Right atrium auricular region (tissue), 2 donors: ENCODE measurements around the gene MYO15B. TPM values are rescaled to one million over a fixed set of nuclear protein-coding genes. Genes with fewer than 3 reads are reported as not detected.

ENCODE experiments used
- DNase-seq: peaks from one replicate; pipeline ENCODE4 v3.0.0-alpha.2; 2019; ENCODE audit warnings: low spot score
- H3K27ac ChIP-seq, 2 donors: fragments of 200-600 bp; sonication (generic); 1 replicate in 1 of 2; 2 replicates in 1 of 2; pipeline ENCODE4 v1.5.1; 2016 to 2019
- H3K27me3 ChIP-seq, 2 donors: fragments of 200-600 bp; sonication (generic); one replicate each; pipeline versions ENCODE4 v1.5.1 to v1.6.0; 2017 to 2019
- H3K36me3 ChIP-seq: fragments of 200-600 bp; sonication (generic); one replicate; pipeline ENCODE4 v1.5.1; 2016
- H3K4me1 ChIP-seq, 2 donors: fragments of 200-600 bp; sonication (generic); one replicate each; pipeline versions ENCODE4 v1.5.1 to v1.6.0; 2017 to 2019
- H3K4me3 ChIP-seq, 2 donors: fragments of 200-600 bp; sonication (generic); 1 replicate in 1 of 2; 2 replicates in 1 of 2; pipeline ENCODE4 v1.5.1; 2017 to 2019; ENCODE audit warnings: mild to moderate bottlenecking in 1 of 2, moderate library complexity in 1 of 2
- H3K9me3 ChIP-seq, 2 donors: fragments of 200-600 bp; sonication (generic); one replicate each; pipeline ENCODE4 v1.5.1; 2019
- total RNA-seq, 2 donors: library from RNA; depleted of rRNA; stranded (reverse); fragments of >200 nt; gene quantifications; one replicate each; pipeline ENCODE4 v1.1.0, GENCODE V29; 2016
- TF ChIP-seq, protein P1 (sequence below), 2 donors: fragments of 200-600 bp; sonication (generic); IDR thresholded peaks; one replicate each; pipeline ENCODE4 v1.5.1; 2019; ENCODE audit warnings: antibody characterized with exemption in 2 of 2

Gene MYO15B
- total RNA-seq, 2 donors from 2014 or later, result 29.3 to 34.3 TPM

DNA sequence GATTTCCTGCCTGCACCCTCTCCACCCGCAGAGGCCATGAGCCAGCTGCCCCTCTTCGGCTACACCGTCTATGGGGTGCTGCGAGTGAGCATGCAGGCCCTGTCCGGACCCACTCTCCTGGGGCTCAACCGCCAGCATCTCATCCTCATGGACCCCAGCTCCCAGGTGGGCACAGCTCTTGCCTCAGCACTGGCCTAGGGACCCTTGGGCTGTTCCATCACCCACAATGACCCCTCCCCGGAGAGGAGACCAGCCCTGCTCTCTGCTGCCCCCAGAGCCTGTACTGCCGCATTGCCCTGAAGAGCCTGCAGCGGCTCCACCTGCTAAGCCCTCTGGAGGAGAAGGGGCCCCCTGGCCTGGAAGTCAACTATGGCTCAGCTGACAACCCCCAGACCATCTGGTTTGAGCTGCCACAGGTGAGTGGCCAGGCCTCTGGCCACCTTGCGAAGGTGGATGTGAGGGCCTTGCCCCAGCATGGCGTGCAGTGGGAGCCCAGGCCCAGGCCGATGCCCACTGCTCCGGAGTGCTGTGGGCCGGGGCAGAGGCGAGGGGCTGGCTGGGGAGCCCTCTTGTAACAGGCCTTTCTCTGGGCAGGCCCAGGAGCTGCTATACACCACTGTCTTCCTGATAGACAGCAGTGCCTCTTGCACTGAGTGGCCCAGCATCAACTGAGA lies 38.4 kb downstream of the MYO15B start:
- TF ChIP-seq, protein P1, sequence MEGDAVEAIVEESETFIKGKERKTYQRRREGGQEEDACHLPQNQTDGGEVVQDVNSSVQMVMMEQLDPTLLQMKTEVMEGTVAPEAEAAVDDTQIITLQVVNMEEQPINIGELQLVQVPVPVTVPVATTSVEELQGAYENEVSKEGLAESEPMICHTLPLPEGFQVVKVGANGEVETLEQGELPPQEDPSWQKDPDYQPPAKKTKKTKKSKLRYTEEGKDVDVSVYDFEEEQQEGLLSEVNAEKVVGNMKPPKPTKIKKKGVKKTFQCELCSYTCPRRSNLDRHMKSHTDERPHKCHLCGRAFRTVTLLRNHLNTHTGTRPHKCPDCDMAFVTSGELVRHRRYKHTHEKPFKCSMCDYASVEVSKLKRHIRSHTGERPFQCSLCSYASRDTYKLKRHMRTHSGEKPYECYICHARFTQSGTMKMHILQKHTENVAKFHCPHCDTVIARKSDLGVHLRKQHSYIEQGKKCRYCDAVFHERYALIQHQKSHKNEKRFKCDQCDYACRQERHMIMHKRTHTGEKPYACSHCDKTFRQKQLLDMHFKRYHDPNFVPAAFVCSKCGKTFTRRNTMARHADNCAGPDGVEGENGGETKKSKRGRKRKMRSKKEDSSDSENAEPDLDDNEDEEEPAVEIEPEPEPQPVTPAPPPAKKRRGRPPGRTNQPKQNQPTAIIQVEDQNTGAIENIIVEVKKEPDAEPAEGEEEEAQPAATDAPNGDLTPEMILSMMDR (IDR thresholded peaks at IDR 0.05), result peak; percentile 49 to 64
- H3K9me3 ChIP-seq, result no peaks in the 10 kb centered on the region
- H3K27me3 ChIP-seq, result no peaks in the 10 kb centered on the region
- DNase-seq, result no peak
- no peak overlapping the region for H3K27ac ChIP-seq
- peaks cover 31% of the 10 kb centered on the region for H3K36me3 ChIP-seq
- no peaks in the 10 kb centered on the region for H3K4me1 ChIP-seq
- H3K4me3 ChIP-seq, result no peak overlapping the region

DNA sequence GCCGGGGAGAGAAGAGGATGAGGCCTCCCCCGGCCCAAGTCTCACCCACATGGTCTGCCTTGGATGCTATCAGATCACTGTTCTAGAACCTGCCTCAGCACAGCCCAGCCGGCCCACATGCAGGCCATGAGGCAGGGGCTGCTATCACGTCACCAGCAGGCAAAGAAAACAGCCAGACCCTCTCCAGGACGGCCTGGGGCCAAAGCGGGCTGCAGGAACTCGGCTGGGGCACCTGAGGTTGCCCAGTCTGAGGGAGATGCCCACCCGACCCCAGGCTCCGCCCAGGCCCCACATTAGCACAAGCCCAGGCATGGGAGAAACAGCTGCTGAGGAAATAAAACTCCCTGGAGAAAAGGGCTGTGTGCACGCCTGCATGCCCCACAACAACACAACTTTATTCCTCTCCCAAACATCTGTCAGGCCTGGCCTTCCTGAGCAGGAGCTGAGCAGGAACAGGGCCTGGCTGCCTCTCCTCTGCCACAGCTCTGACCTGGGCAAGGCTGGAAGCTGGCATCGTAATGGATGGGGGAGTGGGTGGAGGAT lies 39.0 kb downstream of the MYO15B start:
- H3K27me3 ChIP-seq, result no peaks in the 10 kb centered on the region
- DNase-seq, result no peak
- peaks cover 27% of the 10 kb centered on the region for H3K36me3 ChIP-seq
- no peak overlapping the region for H3K27ac ChIP-seq
- no peaks in the 10 kb centered on the region for H3K4me1 ChIP-seq
- TF ChIP-seq, protein P1 (IDR thresholded peaks at IDR 0.05), result no peak
- no peaks in the 10 kb centered on the region for H3K9me3 ChIP-seq
- H3K4me3 ChIP-seq, result no peak overlapping the region

DNA sequence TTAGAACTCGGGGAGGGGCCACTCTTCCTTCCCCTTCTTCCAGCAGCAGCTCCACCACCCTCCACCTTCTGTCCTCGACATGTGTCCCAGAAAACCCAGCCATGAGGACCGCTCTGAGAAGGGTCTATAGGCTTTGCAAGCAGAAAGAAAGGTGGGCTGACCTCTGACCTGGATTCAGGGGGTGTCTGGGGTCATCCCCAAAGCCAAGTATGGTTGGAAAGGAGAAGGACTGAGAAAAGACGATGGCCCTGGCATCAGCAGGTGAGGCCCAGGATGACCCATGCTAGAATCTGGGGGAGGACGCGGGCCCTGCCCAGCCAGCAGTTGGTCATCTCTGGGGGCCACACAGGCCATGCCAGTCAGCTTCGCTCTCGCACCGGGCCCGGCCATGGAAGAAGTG lies 39.5 kb downstream of the MYO15B start:
- Histone ChIP-seq H3K27ac (no peak overlapping the region), H3K27me3 (no peaks in the 10 kb centered on the region), H3K4me3 (no peak overlapping the region), H3K36me3 (peaks cover 27% of the 10 kb centered on the region), H3K9me3 (no peaks in the 10 kb centered on the region), H3K4me1 (no peaks in the 10 kb centered on the region)
- TF ChIP-seq, protein P1 (IDR thresholded peaks at IDR 0.05), result no peak
- DNase-seq, result no peak

DNA sequence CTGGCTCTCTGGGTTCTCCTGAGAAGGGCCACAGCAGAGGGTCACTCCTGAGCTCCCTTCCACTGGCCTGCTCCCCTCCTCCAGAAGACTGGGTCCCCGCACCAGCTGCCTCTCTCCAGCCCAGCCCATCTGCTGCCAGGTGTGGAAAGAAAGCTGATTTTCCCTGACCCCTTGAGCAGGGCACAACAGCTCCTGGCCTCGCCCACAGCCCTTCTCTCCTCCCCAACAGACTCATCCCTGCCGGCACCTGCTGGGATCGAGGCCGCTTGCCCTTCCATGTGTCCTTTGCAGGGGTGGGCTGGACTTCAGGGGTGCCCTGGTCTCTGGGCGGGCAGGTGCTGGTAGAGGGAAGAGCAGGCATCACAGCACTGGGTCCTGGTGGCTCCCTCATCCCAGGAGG lies 40.8 kb downstream of the MYO15B start:
- TF ChIP-seq, protein P1 (IDR thresholded peaks at IDR 0.05), result no peak
- Histone ChIP-seq H3K9me3 (no peaks in the 10 kb centered on the region), H3K27ac (no peak overlapping the region), H3K27me3 (no peaks in the 10 kb centered on the region), H3K4me3 (no peak overlapping the region), H3K36me3 (peaks cover 27% of the 10 kb centered on the region), H3K4me1 (peaks cover 0 to 10% of the 10 kb centered on the region in 2 donors)
- no peak for DNase-seq

DNA sequence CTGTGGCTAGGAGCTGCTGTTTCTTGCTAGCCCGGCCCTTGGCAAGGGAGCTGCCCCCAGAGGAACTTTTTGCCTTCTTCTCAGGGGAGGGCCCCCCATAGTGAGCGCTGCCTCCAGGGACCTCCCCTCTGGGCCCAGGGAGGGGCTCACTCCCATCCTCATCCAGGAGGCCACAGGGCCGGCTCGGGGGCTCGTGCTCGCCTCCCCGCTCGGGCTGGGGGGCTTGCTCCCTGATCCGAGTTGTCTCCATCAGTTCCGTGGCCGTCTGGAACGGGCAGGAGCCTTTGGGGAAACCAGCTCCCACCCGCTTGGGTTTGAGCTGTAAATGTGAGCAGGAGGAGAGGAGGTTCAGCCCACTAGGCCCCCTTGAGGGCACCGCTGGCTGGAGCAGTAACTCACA lies 41.6 kb downstream of the MYO15B start:
- Histone ChIP-seq H3K36me3 (peaks cover 27% of the 10 kb centered on the region), H3K9me3 (no peaks in the 10 kb centered on the region), H3K27ac (no peak overlapping the region), H3K4me3 (no peak overlapping the region), H3K4me1 (peaks cover 0 to 18% of the 10 kb centered on the region in 2 donors), H3K27me3 (no peaks in the 10 kb centered on the region)
- TF ChIP-seq, protein P1 (IDR thresholded peaks at IDR 0.05), result no peak
- no peak for DNase-seq
